GM12891 (cell line): ENCODE measurements around the gene NUDT8.

Experiments used
- POLR2A ChIP-seq: IDR thresholded peaks from 2 replicates; pipeline ENCODE4 v1.6.1; 2011; ENCODE audit warnings: low read depth, low read length, control low read depth
- POLR2AphosphoS5 ChIP-seq: IDR thresholded peaks from 2 replicates; pipeline ENCODE4 v1.6.1; 2011; ENCODE audit warnings: low read depth, low read length, control low read depth
- SPI1 ChIP-seq: IDR thresholded peaks from 2 replicates; pipeline ENCODE4 v1.6.1; 2011; ENCODE audit warnings: low read depth, low read length, control low read depth
- TAF1 ChIP-seq: IDR thresholded peaks from 2 replicates; pipeline ENCODE4 v1.6.1; 2011; ENCODE audit warnings: low read depth, low read length, control low read depth

DNA sequence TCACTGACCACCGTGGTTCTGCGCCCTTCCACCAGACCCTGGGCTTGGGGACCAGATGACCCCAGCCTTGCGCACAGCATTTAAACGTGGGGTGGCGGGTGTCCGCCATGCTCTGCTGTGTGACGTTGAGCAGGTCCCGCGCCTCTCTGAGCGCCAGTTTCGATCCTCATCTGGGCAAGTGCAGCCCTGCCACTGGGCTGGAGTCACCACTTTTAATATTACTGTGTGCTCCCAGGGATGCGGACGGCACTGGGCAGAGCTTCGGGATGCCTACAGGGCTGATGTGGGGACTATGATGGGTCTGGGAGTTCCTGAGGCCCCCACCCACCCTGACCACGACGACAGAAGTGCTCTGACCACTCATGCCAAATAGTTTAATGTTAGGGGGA is 1.2 kb upstream of the NUDT8 start:
- TF ChIP-seq TAF1 (no peak), POLR2A (no peak), POLR2AphosphoS5 (no peak), SPI1 (no peak)
